BE2C (cell line): ENCODE data around the gene YEATS2.

Experiments
- DNase-seq: peaks from one replicate; pipeline ENCODE4 v3.0.0-alpha.2; 2020
- H3K27me3 ChIP-seq: fragments of 250-450 bp; sonication (Bioruptor Pico); 2 replicates; pipeline ENCODE4 v1.5.1; 2020; ENCODE audit warnings: mild to moderate bottlenecking
- H3K36me3 ChIP-seq: fragments of 250-450 bp; sonication (Bioruptor Pico); 2 replicates; pipeline ENCODE4 v1.5.1; 2020; ENCODE audit warnings: mild to moderate bottlenecking
- H3K4me1 ChIP-seq: fragments of 250-450 bp; sonication (Bioruptor Pico); 2 replicates; pipeline ENCODE4 v1.5.1; 2020
- H3K4me3 ChIP-seq: 2 replicates; pipeline ENCODE4 v1.5.1; 2011; ENCODE audit warnings: low read depth, low read length
- H3K9me3 ChIP-seq: fragments of 250-450 bp; sonication (Bioruptor Pico); 2 replicates; pipeline ENCODE4 v1.5.1; 2020
- CTCF ChIP-seq: IDR thresholded peaks from 2 replicates; pipeline ENCODE4 v1.5.1; 2012; ENCODE audit warnings: mild to moderate bottlenecking, low read depth, low read length

YEATS2 gene

GRCh38 chr3:183857863-183858262 lies 160.3 kb downstream of the YEATS2 start:
- no peak overlapping the region for H3K4me3 ChIP-seq
- H3K4me1 ChIP-seq: no peaks in the 10 kb centered on the region
- TF ChIP-seq CTCF: no peak
- no peaks in the 10 kb centered on the region for H3K9me3 ChIP-seq
- H3K36me3 ChIP-seq: peaks cover 47% of the 10 kb centered on the region
- DNase-seq: no peak
- no peaks in the 10 kb centered on the region for H3K27me3 ChIP-seq
